ENCODE measurements around the gene DUSP22.
"Not testable (repeated sequence)": the region's sequence is repeated elsewhere in the genome, so short reads cannot be mapped to it uniquely, and the experiment has no call there.

The DUSP22 gene

DNA sequence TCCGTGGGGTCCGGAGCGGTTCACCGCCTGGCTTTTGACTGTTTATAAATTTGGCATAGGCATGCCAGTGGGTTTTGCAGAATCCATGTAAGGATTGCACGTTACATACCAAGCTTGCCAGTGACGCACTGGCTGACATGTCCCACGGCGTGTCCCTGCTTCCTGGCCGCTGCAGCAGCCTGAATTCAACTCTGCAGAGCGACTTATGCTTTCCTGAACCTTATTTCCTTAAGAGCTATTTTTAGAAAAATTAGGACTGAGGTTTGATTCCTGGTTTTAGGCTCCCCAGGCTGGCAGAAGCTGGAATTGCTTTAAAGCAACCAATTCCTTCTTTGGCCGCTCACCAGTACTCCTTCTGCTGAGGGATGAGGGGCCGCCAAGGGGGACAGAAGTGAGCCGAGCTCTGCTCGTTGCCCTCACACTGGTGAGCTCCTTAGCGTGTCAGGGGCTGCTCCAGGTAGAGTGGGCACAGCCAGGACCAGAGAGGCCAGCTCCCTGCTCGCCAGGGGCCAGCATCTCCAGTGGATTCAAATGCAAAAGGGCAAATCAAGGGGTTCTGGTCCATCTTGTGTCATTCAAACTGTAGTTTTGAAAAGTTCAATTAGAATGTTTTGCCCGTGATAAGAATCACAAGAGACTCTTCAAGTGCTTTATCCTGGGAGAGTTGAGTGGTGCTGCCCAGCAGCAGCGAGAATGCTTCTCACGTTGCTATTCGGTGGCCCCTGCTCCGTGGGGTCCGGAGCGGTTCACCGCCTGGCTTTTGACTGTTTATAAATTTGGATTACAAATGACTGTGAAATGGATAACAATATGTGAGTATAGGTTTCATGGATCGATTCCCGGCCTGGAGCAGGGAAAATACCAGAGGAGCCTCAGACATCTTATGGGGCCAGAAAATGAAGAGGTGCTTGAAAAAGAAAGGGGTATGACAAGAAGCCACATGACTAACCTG, 81.8 kb downstream of the DUSP22 start:
- Mint-ChIP-seq H3K9me3 (no peaks in the 10 kb centered on the region), H3K36me3 (no peaks in the 10 kb centered on the region), H3K27me3 (peaks cover 11% of the 10 kb centered on the region), H3K4me3 (no peak overlapping the region), H3K27ac (no peak overlapping the region), H3K4me1 (peaks cover 5% of the 10 kb centered on the region)

DNA sequence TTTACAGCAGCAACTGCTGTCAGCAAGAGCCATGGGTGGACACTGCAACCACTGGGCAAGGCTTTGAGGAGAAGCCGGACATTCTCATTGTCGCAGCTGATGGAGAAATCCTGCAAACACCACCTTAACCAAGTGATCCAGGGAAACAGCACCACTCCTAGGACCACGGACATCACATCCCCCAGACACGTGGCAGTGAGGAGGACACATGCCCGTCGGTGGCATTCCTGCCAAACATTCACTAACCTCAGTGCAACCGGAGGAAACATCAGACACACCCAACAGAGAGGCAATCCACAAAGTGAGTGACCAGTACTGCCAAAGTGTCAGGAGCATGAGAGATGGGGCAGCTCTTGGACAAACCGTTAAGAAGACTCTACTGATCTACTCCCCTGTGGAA, 82.7 kb downstream of the DUSP22 start:
- H3K4me1 Mint-ChIP-seq = peaks cover 5% of the 10 kb centered on the region
- H3K27me3 Mint-ChIP-seq = peaks cover 10% of the 10 kb centered on the region
- H3K36me3 Mint-ChIP-seq = no peaks in the 10 kb centered on the region
- H3K27ac Mint-ChIP-seq = no peak overlapping the region
- H3K4me3 Mint-ChIP-seq = no peak overlapping the region
- H3K9me3 Mint-ChIP-seq = no peaks in the 10 kb centered on the region

DNA sequence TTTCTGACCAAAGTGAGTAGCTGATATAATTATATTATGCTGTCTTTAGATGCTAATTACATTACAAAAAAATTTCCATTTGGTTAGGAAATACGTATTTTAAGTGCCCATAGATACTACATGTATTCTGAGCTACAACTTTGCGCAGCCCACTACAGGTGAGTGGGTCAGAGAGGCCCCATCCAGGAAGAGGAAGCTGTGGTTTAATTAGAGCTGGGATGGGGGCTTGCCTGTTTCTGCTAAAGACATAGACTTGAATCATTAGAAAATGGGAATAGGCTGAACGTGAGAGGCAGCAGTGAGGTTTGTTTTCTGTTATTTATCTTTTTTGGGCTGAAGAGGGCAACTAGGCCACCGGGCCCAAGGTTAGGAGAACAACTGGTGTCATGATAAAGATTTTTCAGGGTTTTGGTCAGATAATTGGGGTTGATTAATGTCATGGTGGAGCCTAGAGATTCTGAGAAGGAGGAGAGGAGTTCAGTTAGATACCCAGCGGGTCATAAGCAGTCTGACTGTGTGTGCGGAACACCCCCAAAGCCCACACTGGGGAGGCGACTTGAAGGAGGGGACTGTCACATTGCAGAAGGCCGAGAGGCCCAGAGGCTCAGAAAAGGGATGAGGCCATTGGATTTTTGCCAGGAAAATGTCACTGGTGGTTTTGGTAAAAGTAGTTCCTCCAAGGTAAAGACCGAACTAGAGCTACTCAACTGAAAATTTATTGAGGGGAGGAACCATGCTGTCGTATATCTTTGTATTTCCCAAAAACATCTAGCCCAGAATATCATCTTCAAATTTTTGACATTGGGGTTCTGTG, 84.7 kb downstream of the DUSP22 start:
- Mint-ChIP-seq H3K9me3 (no peaks in the 10 kb centered on the region), H3K4me1 (peaks cover 5% of the 10 kb centered on the region), H3K4me3 (no peak overlapping the region), H3K27ac (no peak overlapping the region), H3K36me3 (no peaks in the 10 kb centered on the region), H3K27me3 (peaks cover 16% of the 10 kb centered on the region)

DNA sequence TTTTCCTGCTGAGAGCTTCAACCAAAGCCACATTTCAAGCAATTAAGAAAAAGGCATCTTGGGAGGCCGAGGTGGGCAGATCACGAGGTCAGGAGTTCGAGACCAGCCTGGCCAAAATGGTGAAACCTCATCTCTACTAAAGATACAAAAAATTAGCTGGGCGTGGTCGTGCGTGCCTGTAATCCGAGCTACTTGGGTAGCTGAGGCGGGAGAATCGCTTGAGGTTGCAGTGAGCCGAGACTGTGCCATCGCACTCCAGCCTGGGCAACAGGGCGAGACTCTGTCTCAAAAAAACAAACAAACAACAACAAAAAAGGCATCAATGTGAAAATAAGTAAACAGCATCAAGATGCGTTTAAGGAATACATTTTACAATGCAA, 85.3 kb downstream of the DUSP22 start:
- H3K27me3 Mint-ChIP-seq = peaks cover 16% of the 10 kb centered on the region
- H3K4me3 Mint-ChIP-seq, H3K4me1 Mint-ChIP-seq: not testable (repeated sequence)

DNA sequence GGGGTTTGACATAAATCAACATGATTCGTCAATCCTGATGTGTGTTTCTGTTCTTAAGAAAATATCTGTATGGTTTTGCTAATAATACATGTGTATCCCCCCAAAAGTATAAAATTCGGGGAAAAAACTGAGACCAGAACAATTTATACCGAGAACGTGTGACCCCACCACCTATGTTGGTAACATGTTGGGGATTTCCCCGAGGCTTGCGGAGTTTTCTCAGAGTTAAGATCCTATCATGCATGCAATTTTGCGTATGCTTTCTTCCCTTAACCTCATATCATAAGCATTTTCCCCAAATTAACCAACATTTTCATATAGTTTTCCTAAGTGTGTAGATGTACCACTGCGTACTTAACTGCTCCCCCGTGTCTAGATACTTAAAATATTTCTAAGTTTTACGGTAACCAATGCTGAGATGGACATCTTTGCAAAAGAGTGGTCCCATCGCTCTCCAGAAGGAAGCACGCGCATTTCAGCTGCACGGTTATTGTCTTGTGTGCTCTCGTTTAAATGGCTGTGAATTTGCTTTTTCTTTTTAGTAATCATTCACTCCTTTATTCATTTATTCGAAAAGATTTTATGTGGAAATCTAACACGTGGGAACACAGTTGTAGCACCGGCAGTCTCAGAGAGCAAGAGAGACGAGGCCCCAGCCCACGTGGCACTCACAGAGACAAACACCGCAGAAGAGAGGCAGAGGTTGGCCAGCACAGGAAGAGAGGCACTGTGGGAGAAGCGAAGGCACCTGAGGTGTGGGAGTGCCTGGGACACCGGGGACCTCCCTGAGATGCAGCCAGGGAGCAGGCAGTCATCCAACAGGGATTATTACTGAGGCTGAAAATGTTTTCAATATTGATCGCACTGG, 86.0 kb downstream of the DUSP22 start:
- Mint-ChIP-seq H3K36me3 (no peaks in the 10 kb centered on the region), H3K4me3 (no peak overlapping the region), H3K27ac (no peak overlapping the region), H3K4me1 (no peaks in the 10 kb centered on the region), H3K9me3 (no peaks in the 10 kb centered on the region), H3K27me3 (peaks cover 16% of the 10 kb centered on the region)

More for the DNA sequence above, 85.3 kb downstream of the DUSP22 start:
- H3K36me3 Mint-ChIP-seq, H3K27ac Mint-ChIP-seq, H3K9me3 Mint-ChIP-seq: not testable (repeated sequence)

DNA sequence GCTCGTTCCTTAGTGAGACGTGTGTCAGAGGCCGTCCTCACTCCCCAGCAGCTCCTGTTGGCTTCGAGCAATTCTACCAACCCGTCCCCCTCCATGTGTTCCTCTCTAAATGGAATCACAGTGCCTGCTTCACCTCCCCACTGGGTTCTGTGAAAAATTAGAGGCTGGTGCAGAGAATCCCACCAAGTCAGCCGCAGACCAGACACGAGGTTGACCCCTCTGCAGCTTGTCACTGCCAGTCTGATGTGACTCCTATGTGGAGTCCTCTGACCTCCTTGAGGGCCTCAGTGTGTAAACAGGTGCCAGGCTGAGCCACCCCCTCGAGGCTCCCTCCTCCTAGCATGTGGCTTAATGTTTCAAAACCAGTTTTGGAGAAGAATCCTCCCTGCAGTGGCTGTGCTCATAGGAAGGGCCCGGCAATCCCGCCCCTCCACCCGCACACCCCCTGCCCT, 86.7 kb downstream of the DUSP22 start:
- Mint-ChIP-seq H3K27me3 (peaks cover 18% of the 10 kb centered on the region), H3K9me3 (no peaks in the 10 kb centered on the region), H3K4me1 (no peaks in the 10 kb centered on the region), H3K36me3 (no peaks in the 10 kb centered on the region), H3K27ac (no peak overlapping the region), H3K4me3 (no peak overlapping the region)

DNA sequence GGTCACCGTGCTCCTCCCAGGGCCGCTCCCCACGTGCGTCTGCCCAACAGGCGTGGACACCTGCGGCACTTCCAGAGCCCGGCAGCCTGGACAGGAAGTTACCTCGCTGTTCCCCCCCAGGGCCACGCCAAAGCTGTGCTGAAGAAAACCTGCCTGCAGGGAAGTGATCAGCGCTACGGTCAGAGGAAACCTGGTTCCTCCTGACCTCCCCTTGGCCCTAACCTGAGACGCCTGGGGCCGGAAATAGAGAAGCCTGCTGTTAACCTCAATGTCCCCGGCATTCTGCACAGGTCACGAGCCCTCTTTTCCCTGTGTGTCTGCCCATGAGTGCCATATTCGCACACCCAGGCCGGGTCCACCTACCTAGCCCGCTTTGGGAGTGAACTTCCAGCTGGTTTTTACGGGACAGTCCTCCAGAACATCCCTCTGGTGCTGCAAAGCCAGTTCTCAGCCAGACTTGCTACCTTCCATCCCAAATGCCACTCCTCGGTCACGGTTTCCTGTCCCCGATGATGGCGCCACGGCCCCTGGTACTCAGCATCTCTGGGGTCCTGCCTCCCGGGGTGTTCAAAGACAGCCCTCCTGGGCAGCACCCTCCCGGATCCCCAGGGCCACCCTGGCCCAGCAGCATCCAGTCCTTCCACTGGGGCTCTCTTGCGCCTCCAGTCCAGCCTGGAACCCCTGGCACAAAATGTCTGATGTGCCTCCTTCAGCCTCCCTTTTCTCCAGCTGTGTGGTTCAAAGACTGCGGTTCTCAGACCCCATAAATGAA, 87.3 kb downstream of the DUSP22 start:
- Mint-ChIP-seq H3K27ac (no peak overlapping the region), H3K9me3 (no peaks in the 10 kb centered on the region), H3K27me3 (peaks cover 16% of the 10 kb centered on the region), H3K4me1 (no peaks in the 10 kb centered on the region), H3K4me3 (no peak overlapping the region), H3K36me3 (no peaks in the 10 kb centered on the region)

GRCh38 chr6:380234-381218, 88.2 kb downstream of the DUSP22 start:
- Mint-ChIP-seq H3K27me3 (peaks cover 13% of the 10 kb centered on the region), H3K36me3 (no peaks in the 10 kb centered on the region), H3K4me1 (no peaks in the 10 kb centered on the region), H3K4me3 (no peak overlapping the region), H3K9me3 (no peaks in the 10 kb centered on the region), H3K27ac (no peak overlapping the region)

DNA sequence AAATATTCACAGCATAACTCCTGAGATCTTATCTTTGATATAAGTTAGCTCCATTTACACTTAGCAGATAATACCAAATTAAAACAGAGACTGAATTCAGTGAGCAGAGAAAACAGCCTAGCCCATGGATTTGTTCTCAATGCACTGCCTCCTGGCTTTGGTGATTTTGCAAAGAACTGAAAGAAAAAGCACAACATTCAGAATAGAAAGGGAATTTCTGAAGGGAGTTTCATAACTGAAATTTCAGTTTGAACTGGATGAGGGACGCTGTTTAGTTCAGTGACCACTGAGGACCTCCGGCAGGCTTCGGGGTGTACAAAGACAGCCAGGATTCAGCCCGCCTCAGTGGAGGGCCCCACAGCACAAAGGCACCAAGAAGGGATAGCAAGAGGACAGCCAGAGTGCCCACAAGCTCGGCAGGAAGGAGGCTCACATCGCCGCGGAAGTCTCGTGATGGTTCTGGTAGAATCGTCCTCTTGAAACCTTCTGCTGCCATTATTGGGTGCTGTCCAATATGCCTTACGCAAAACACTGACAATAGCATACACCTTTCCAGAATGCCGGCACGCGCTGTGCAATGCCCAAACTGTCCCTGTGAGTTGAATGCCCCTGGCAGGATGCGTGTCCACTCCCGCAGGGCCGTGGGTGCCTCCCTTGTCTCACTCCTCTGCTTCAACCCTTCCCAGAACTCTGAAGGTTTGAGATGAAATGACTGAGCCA, 89.6 kb downstream of the DUSP22 start:
- no peaks in the 10 kb centered on the region for H3K4me1 Mint-ChIP-seq
- no peaks in the 10 kb centered on the region for H3K9me3 Mint-ChIP-seq
- H3K27ac Mint-ChIP-seq = no peak overlapping the region
- peaks cover 10% of the 10 kb centered on the region for H3K27me3 Mint-ChIP-seq
- H3K4me3 Mint-ChIP-seq = no peak overlapping the region
- no peaks in the 10 kb centered on the region for H3K36me3 Mint-ChIP-seq

DNA sequence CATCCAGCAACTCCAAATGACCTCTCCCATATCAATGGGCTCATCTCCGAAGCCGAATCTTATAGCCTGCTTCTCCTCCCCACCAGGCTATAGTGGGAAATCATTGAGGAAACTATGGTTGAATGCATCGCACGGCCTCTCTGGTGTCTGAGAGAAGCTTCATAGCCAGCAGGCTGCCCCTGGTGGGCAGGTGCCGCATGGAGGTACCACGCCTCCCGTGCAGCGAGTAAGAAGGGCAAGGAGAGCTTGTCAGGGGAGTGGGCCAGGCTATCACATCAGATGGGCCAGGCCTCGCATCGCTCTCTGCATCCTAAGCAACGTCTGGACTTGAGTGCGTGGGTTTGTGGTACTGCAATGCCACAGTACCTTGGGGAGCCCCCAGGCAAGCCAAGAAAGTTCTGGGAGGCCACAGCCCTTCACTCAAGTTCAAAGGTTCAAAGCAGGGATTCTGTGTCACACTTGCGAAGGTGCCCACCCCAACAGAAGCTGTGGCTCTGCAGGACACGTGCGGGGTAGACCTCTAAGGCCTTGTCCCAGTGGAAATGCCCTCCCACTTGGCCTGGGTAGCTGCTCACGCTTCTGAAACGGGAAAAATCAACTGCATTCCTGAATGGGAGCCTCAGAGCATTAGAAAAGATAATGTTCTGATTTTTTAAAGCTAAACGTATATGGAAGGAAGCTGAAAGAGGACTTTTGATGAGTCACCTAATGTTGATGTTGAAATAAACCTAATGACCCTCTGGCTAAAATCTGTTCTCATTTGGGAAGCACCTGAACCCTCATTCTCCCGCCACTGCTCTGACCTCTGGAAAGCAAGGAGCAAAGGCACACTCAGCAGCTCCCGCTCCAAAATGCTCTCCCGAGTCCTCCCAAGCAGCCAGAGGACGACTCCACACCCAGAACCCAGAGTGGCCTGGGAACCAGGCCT, 90.9 kb downstream of the DUSP22 start:
- H3K36me3 Mint-ChIP-seq = no peaks in the 10 kb centered on the region
- H3K4me3 Mint-ChIP-seq = no peak overlapping the region
- H3K27me3 Mint-ChIP-seq = peaks cover 10% of the 10 kb centered on the region
- H3K27ac Mint-ChIP-seq = no peak overlapping the region
- no peaks in the 10 kb centered on the region for H3K9me3 Mint-ChIP-seq
- H3K4me1 Mint-ChIP-seq = no peaks in the 10 kb centered on the region

GRCh38 chr6:383856-384255, 91.6 kb downstream of the DUSP22 start:
- Mint-ChIP-seq H3K27me3 (peaks cover 10% of the 10 kb centered on the region), H3K4me3 (no peak overlapping the region), H3K4me1 (no peaks in the 10 kb centered on the region), H3K27ac (no peak overlapping the region), H3K36me3 (no peaks in the 10 kb centered on the region), H3K9me3 (no peaks in the 10 kb centered on the region)

DNA sequence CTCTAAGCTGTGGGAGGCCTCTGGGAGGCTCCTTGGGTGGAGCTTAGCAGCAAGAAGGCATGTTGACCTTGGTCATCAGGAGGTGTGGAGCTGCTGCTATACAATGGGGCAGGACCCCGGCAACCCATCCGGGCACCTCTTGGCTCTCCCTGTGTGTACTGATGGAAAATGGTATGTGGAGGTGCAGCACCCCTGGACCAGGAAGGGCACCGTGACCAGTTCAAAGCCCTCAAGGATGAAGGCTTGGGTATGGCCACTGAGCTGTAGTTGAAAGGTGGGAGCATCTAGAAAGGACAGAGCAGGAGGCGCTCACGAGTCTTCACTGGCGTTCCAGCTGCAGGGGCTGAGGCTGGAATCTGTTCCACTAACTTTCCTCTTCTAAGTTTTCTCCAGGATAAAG, 92.6 kb downstream of the DUSP22 start:
- H3K27me3 Mint-ChIP-seq = peaks cover 10% of the 10 kb centered on the region

More for the DNA sequence above, 92.6 kb downstream of the DUSP22 start:
- Mint-ChIP-seq H3K27ac (no peak overlapping the region), H3K4me3 (no peak overlapping the region), H3K9me3 (no peaks in the 10 kb centered on the region), H3K36me3 (no peaks in the 10 kb centered on the region), H3K4me1 (peaks cover 9% of the 10 kb centered on the region)
